HG02798 (cell line): ENCODE results near the gene SCMH1.

Source experiments
- ATAC-seq: cut with Tn5 transposase; IDR thresholded peaks from one replicate; pipeline ENCODE4 v1.9.1; 2021; ENCODE audit warnings: mild to moderate bottlenecking; ENCODE audit not compliant: unreplicated experiment, poor library complexity

Gene SCMH1

GRCh38 chr1:41041614-41042270 lies 200.4 kb downstream of the SCMH1 start:
- no peak for ATAC-seq

- ATAC-seq = no peak
These were observed 204.0 kb downstream of the SCMH1 start for GRCh38 chr1:41038110-41038509.

GRCh38 chr1:41037116-41037903 lies 204.8 kb downstream of the SCMH1 start:
- ATAC-seq = no peak

- no peak for ATAC-seq
These were observed 208.8 kb downstream of the SCMH1 start for GRCh38 chr1:41033272-41033671.

- no peak for ATAC-seq
These were observed 210.0 kb downstream of the SCMH1 start for GRCh38 chr1:41032147-41032546.

GRCh38 chr1:41030872-41031616 lies 211.1 kb downstream of the SCMH1 start:
- no peak for ATAC-seq

GRCh38 chr1:41028034-41028642 lies 214.0 kb downstream of the SCMH1 start:
- ATAC-seq = no peak

GRCh38 chr1:41025979-41026819 lies 215.9 kb downstream of the SCMH1 start:
- no peak for ATAC-seq

GRCh38 chr1:41024953-41025352 lies 217.2 kb downstream of the SCMH1 start:
- no peak for ATAC-seq

GRCh38 chr1:41023279-41023990 lies 218.7 kb downstream of the SCMH1 start:
- no peak for ATAC-seq

- ATAC-seq = no peak
These were observed 219.7 kb downstream of the SCMH1 start for GRCh38 chr1:41022424-41022823.

- no peak for ATAC-seq
These were observed 220.4 kb downstream of the SCMH1 start, which contains the start of gene SLFNL1 for GRCh38 chr1:41021526-41022308. Gene SLFNL1 (minus strand): TSS chr1:41021725. CDS start chr1:41020660, 1,065 bp downstream.

- ATAC-seq = no peak
These were observed 221.5 kb downstream of the SCMH1 start for GRCh38 chr1:41020654-41021053.

- ATAC-seq = no peak
These were observed 222.0 kb downstream of the SCMH1 start for GRCh38 chr1:41020109-41020576.

GRCh38 chr1:41019353-41019745 lies 222.8 kb downstream of the SCMH1 start:
- no peak for ATAC-seq

- ATAC-seq = no peak
These were observed 224.1 kb downstream of the SCMH1 start for GRCh38 chr1:41018018-41018410.

- no peak for ATAC-seq
These were observed 224.7 kb downstream of the SCMH1 start for GRCh38 chr1:41017141-41018017.
